Measurements from ENCODE around the gene B9D2.

DNA sequence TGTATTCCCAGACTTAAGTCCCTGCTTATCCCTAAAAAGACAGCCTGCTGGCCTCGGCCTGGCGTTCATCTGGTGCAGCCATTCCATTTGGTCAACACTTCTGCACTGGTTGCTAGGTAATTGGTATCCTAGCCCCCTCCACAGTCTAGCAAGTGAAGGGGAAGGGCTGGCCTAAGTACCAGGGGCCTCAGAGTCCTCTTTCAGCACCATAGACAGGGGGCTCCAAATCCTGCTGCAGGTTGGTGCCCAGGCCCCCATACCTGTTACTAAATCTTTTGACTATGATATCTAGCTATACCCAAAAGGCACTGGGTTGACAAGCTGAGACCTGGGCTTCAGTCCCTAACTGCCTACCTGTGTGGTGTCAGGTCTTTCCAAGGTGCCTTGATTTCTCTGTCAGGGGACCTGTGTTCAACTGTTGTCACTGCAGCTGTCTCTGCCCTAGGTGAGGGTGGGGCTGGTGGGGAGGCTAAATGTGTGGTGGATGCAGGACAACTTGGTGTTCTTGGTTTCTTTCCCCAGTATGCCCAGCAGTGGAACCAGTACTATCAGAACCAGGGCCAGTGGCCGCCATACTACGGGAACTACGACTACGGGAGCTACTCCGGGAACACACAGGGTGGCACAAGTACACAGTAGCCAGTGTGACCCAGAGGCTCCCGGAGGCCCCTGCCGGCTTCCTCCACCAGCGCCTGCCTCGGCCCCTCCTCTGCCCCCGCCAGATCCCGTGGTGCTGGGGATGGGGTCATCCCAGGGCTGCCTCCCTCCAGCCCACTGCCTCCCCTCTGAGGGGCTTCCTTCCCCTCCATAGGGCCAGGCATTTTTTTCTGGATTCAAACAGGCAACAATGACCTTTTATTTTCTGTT lies 57.8 kb downstream of the B9D2 start:
- TF ChIP-seq TAF1 (IDR thresholded peaks at IDR 0.05; ENCODE audit: borderline replicate concordance, low read depth, low read length) (no peak), POLR2AphosphoS5 (IDR thresholded peaks at IDR 0.05; ENCODE audit: low read depth, low read length) (no peak), POLR2A (IDR thresholded peaks at IDR 0.05; ENCODE audit: low read depth, low read length) (no peak)
